Measurements from ENCODE around the gene YEATS4.

The YEATS4 gene

DNA sequence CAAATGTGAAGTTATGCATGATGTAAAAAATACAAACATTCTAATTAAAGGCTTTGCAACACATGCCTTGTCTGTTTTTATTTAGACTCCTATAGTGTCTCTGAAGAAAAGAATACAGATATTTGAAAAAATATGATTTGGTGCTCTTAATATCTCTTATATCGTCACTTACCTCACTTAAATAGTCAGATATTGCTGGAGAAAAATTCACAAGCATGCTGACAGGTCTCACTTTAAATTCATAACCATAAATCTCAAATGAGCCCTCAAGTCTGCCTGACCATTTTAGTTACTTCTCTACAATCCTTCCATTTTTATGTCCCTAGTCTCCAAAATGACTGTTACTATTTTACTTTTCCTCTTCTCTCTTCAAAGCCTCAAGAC lies 5.4 kb upstream of the YEATS4 start:
- H3K4me2 ChIP-seq (ENCODE audit: low read length), result no peak overlapping the region
- no peak overlapping the region for H2AFZ ChIP-seq (ENCODE audit: low read depth, low read length)
- no peaks in the 10 kb centered on the region for H4K20me1 ChIP-seq (ENCODE audit: insufficient read depth, low read length)
- no peaks in the 10 kb centered on the region for H3K9me3 ChIP-seq (ENCODE audit: insufficient read depth, low read length)
- no peaks in the 10 kb centered on the region for H3K36me3 ChIP-seq (replicated peaks; ENCODE audit: low read depth, low read length)
- no peak overlapping the region for H3K9ac ChIP-seq (ENCODE audit: low read length)
- no peaks in the 10 kb centered on the region for H3K79me2 ChIP-seq (ENCODE audit: low read length)
- TF ChIP-seq, protein P1, sequence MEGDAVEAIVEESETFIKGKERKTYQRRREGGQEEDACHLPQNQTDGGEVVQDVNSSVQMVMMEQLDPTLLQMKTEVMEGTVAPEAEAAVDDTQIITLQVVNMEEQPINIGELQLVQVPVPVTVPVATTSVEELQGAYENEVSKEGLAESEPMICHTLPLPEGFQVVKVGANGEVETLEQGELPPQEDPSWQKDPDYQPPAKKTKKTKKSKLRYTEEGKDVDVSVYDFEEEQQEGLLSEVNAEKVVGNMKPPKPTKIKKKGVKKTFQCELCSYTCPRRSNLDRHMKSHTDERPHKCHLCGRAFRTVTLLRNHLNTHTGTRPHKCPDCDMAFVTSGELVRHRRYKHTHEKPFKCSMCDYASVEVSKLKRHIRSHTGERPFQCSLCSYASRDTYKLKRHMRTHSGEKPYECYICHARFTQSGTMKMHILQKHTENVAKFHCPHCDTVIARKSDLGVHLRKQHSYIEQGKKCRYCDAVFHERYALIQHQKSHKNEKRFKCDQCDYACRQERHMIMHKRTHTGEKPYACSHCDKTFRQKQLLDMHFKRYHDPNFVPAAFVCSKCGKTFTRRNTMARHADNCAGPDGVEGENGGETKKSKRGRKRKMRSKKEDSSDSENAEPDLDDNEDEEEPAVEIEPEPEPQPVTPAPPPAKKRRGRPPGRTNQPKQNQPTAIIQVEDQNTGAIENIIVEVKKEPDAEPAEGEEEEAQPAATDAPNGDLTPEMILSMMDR (IDR thresholded peaks at IDR 0.05; ENCODE audit: low read depth, low read length), result no peak
- no peaks in the 10 kb centered on the region for H3K27me3 ChIP-seq (ENCODE audit: low read depth, low read length)
- no peak overlapping the region for H3K4me3 ChIP-seq (ENCODE audit: low read length)
- H3K27ac ChIP-seq (ENCODE audit: low read length), result no peak overlapping the region
- peaks cover 9% of the 10 kb centered on the region for H3K4me1 ChIP-seq (ENCODE audit: low read length)

DNA sequence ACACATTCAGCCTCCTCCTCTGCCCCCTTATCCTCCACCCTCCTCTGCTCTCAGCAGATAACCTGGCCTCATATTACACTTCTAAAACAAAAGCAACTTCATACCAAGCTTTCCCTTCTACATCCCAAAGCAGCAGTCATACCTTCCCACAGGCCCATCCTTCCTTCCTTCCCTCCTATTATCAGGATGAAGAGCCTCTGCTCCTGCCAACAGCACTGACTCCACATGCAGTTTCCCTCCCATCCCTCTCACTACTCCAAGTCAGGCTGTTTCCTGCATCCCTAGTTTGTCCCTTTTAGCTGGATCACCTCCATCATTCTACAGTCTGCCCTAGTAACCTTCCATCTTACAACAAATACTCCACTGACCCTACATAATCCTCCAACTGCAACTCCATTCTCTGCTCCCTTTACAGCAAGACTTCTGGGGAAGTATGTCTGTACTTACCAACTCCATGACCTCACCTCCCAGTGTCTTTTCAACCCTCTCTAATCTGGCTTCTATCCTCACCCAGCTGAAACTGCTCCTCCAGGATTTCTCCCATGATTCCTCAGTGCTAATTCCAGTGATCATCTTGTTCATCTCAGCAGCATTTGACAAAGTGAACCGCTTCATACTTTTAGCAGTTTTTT lies 4.9 kb upstream of the YEATS4 start:
- no peak for TF ChIP-seq EZH2phosphoT487 (IDR thresholded peaks at IDR 0.05; ENCODE audit: low read depth)
- TF ChIP-seq, protein P1 (IDR thresholded peaks at IDR 0.05; ENCODE audit: low read depth, low read length), result no peak
- no peaks in the 10 kb centered on the region for H3K9me3 ChIP-seq (ENCODE audit: insufficient read depth, low read length)
- H3K27me3 ChIP-seq (ENCODE audit: low read depth, low read length), result no peaks in the 10 kb centered on the region
- peaks cover 10% of the 10 kb centered on the region for H3K4me1 ChIP-seq (ENCODE audit: low read length)
- H3K79me2 ChIP-seq (ENCODE audit: low read length), result no peaks in the 10 kb centered on the region
- H3K4me2 ChIP-seq (ENCODE audit: low read length), result no peak overlapping the region
- H3K4me3 ChIP-seq (ENCODE audit: low read length), result no peak overlapping the region
- H4K20me1 ChIP-seq (ENCODE audit: insufficient read depth, low read length), result no peaks in the 10 kb centered on the region
- no peaks in the 10 kb centered on the region for H3K36me3 ChIP-seq (replicated peaks; ENCODE audit: low read depth, low read length)
- H3K9ac ChIP-seq (ENCODE audit: low read length), result no peak overlapping the region
- no peak overlapping the region for H3K27ac ChIP-seq (ENCODE audit: low read length)
- H2AFZ ChIP-seq (ENCODE audit: low read depth, low read length), result no peak overlapping the region

GRCh38 chr12:69355363-69356028 lies 4.0 kb upstream of the YEATS4 start:
- Histone ChIP-seq H3K4me1 (ENCODE audit: low read length) (peaks cover 10% of the 10 kb centered on the region), H3K9ac (ENCODE audit: low read length) (no peak overlapping the region), H3K27me3 (ENCODE audit: low read depth, low read length) (no peaks in the 10 kb centered on the region), H4K20me1 (ENCODE audit: insufficient read depth, low read length) (no peaks in the 10 kb centered on the region), H3K4me2 (ENCODE audit: low read length) (no peak overlapping the region), H3K9me3 (ENCODE audit: insufficient read depth, low read length) (no peaks in the 10 kb centered on the region), H3K27ac (ENCODE audit: low read length) (no peak overlapping the region), H3K79me2 (ENCODE audit: low read length) (peaks cover 4% of the 10 kb centered on the region), H2AFZ (ENCODE audit: low read depth, low read length) (no peak overlapping the region), H3K4me3 (ENCODE audit: low read length) (no peak overlapping the region), H3K36me3 (replicated peaks; ENCODE audit: low read depth, low read length) (no peaks in the 10 kb centered on the region)
- TF ChIP-seq EZH2phosphoT487 (IDR thresholded peaks at IDR 0.05; ENCODE audit: low read depth), result no peak
- TF ChIP-seq, protein P1 (IDR thresholded peaks at IDR 0.05; ENCODE audit: low read depth, low read length), result no peak

GRCh38 chr12:69360348-69360672 lies 767 bp downstream of the YEATS4 start:
- H3K4me1 ChIP-seq (ENCODE audit: low read length), result peaks cover 10% of the 10 kb centered on the region
- H4K20me1 ChIP-seq (ENCODE audit: insufficient read depth, low read length), result no peaks in the 10 kb centered on the region
- no peak overlapping the region for H2AFZ ChIP-seq (ENCODE audit: low read depth, low read length)
- peaks cover 27% of the 10 kb centered on the region for H3K79me2 ChIP-seq (ENCODE audit: low read length)
- peak overlapping the region; percentile 83 for H3K4me2 ChIP-seq (ENCODE audit: low read length)
- peaks cover 10% of the 10 kb centered on the region for H3K36me3 ChIP-seq (replicated peaks; ENCODE audit: low read depth, low read length)
- peak overlapping the region; percentile 91 for H3K27ac ChIP-seq (ENCODE audit: low read length)
- no peaks in the 10 kb centered on the region for H3K27me3 ChIP-seq (ENCODE audit: low read depth, low read length)
- peak overlapping the region; percentile 97 for H3K4me3 ChIP-seq (ENCODE audit: low read length)
- TF ChIP-seq, protein P1 (IDR thresholded peaks at IDR 0.05; ENCODE audit: low read depth, low read length), result no peak
- no peak for TF ChIP-seq EZH2phosphoT487 (IDR thresholded peaks at IDR 0.05; ENCODE audit: low read depth)
- no peaks in the 10 kb centered on the region for H3K9me3 ChIP-seq (ENCODE audit: insufficient read depth, low read length)
- peak overlapping the region; percentile 95 for H3K9ac ChIP-seq (ENCODE audit: low read length)

All from OCI-LY3 (cell line).